ENCODE measurements around the gene ZNF629. TPM values are rescaled to one million over a fixed set of nuclear protein-coding genes. Genes with fewer than 3 reads are reported as not detected.
A peak's percentile ranks its signal among the peaks of the same experiment; 100 is the strongest.

ZNF629 gene
- polyA plus RNA-seq, 3 donors, result 0.27 to 2.0 (median 0.73) TPM

GRCh38 chr16:30756781-30757100 is 30.3 kb downstream of the ZNF629 start:
- H3K4me1 Mint-ChIP-seq, result peaks cover 35% of the 10 kb centered on the region
- H3K27ac Mint-ChIP-seq, result peak overlapping the region in 1 of 7 donors; percentile 6

GRCh38 chr16:30755955-30756780 is 30.8 kb downstream of the ZNF629 start:
- Histone ChIP-seq H3K36me3 (replicated peaks in 1 of 2; ENCODE audit: control insufficient read depth in 1 of 2, insufficient read depth in 2 of 2, low read length in 2 of 2) (peaks cover 53 to 65% of the 10 kb centered on the region in 2 donors), H2AFZ (ENCODE audit: insufficient read depth, low read depth, low read length, poor library complexity, severe bottlenecking) (no peak overlapping the region), H3K9ac (ENCODE audit: insufficient read depth, low read length, poor library complexity, severe bottlenecking) (no peak overlapping the region), H3K4me1 (ENCODE audit: control insufficient read depth in 1 of 2, insufficient read depth in 2 of 2, low read length in 2 of 2) (peaks cover 31 to 37% of the 10 kb centered on the region in 2 donors), H3K27ac (ENCODE audit: low read depth in 1 of 2, low read length in 2 of 2) (no peak overlapping the region), H3K27me3 (ENCODE audit: control insufficient read depth in 2 of 2, insufficient read depth in 2 of 2, low read length in 2 of 2) (no peaks in the 10 kb centered on the region), H3K79me2 (ENCODE audit: insufficient read depth, low read length) (peaks cover 21% of the 10 kb centered on the region), H3K4me2 (replicated peaks; ENCODE audit: extremely low read depth, low read length, poor library complexity, severe bottlenecking) (no peak overlapping the region), H3K4me3 (replicated peaks in 1 of 3; ENCODE audit: low read depth in 2 of 3, low read length in 3 of 3) (no peak overlapping the region), H4K20me1 (ENCODE audit: insufficient read depth, low read length) (no peaks in the 10 kb centered on the region), H3K9me3 (replicated peaks in 1 of 2; ENCODE audit: control insufficient read depth in 1 of 2, insufficient read depth in 1 of 2, low read length in 2 of 2) (no peaks in the 10 kb centered on the region)
- Mint-ChIP-seq H3K27ac (peak overlapping the region in 2 of 7 donors; percentile 6 to 37), H3K4me3 (no peak overlapping the region), H3K27me3 (ENCODE audit: low read depth in 3 of 3) (peaks cover 0 to 6% (median 0%) of the 10 kb centered on the region in 3 donors), H3K4me1 (peaks cover 30% of the 10 kb centered on the region), H3K9me3 (no peaks in the 10 kb centered on the region), H3K36me3 (peaks cover 49 to 73% of the 10 kb centered on the region in 2 donors)
- no peak for DNase-seq
- intact Hi-C loops (cut with micrococcal nuclease), result loop anchor here (5.0 kb wide), 2 partner anchors 34 to 764 kb away; no protein-coding TSS in a partner anchor
- WGBS (ENCODE audit: insufficient coverage), result 97% methylated on average over 18 of the region's 20 CpGs
- TF ChIP-seq, protein P1, sequence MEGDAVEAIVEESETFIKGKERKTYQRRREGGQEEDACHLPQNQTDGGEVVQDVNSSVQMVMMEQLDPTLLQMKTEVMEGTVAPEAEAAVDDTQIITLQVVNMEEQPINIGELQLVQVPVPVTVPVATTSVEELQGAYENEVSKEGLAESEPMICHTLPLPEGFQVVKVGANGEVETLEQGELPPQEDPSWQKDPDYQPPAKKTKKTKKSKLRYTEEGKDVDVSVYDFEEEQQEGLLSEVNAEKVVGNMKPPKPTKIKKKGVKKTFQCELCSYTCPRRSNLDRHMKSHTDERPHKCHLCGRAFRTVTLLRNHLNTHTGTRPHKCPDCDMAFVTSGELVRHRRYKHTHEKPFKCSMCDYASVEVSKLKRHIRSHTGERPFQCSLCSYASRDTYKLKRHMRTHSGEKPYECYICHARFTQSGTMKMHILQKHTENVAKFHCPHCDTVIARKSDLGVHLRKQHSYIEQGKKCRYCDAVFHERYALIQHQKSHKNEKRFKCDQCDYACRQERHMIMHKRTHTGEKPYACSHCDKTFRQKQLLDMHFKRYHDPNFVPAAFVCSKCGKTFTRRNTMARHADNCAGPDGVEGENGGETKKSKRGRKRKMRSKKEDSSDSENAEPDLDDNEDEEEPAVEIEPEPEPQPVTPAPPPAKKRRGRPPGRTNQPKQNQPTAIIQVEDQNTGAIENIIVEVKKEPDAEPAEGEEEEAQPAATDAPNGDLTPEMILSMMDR (IDR thresholded peaks at IDR 0.05), result no peak

More at GRCh38 chr16:30756781-30757100, 30.3 kb downstream of the ZNF629 start:
- no peak for DNase-seq
- no peaks in the 10 kb centered on the region for H3K9me3 Mint-ChIP-seq
- peaks cover 0 to 6% (median 0%) of the 10 kb centered on the region in 3 donors for H3K27me3 Mint-ChIP-seq (ENCODE audit: low read depth in 3 of 3)
- H3K79me2 ChIP-seq (ENCODE audit: insufficient read depth, low read length), result peaks cover 24% of the 10 kb centered on the region
- peaks cover 43 to 67% of the 10 kb centered on the region in 2 donors for H3K36me3 Mint-ChIP-seq
- H2AFZ ChIP-seq (ENCODE audit: insufficient read depth, low read depth, low read length, poor library complexity, severe bottlenecking), result no peak overlapping the region
- no peak overlapping the region for H3K4me3 ChIP-seq (replicated peaks in 1 of 3; ENCODE audit: low read depth in 2 of 3, low read length in 3 of 3)
- no peak overlapping the region for H3K4me2 ChIP-seq (replicated peaks; ENCODE audit: extremely low read depth, low read length, poor library complexity, severe bottlenecking)
- H3K4me1 ChIP-seq (ENCODE audit: control insufficient read depth in 1 of 2, insufficient read depth in 2 of 2, low read length in 2 of 2), result peaks cover 36 to 42% of the 10 kb centered on the region in 2 donors
- intact Hi-C loops (cut with micrococcal nuclease), result loop anchor here (5.0 kb wide), 2 partner anchors 34 to 764 kb away; no protein-coding TSS in a partner anchor
- TF ChIP-seq, protein P1 (IDR thresholded peaks at IDR 0.05), result no peak
- H3K9ac ChIP-seq (ENCODE audit: insufficient read depth, low read length, poor library complexity, severe bottlenecking), result no peak overlapping the region
- no peak overlapping the region for H3K27ac ChIP-seq (ENCODE audit: low read depth in 1 of 2, low read length in 2 of 2)
- H4K20me1 ChIP-seq (ENCODE audit: insufficient read depth, low read length), result no peaks in the 10 kb centered on the region
- peaks cover 48 to 60% of the 10 kb centered on the region in 2 donors for H3K36me3 ChIP-seq (replicated peaks in 1 of 2; ENCODE audit: control insufficient read depth in 1 of 2, insufficient read depth in 2 of 2, low read length in 2 of 2)
- no peaks in the 10 kb centered on the region for H3K27me3 ChIP-seq (ENCODE audit: control insufficient read depth in 2 of 2, insufficient read depth in 2 of 2, low read length in 2 of 2)
- no peaks in the 10 kb centered on the region for H3K9me3 ChIP-seq (replicated peaks in 1 of 2; ENCODE audit: control insufficient read depth in 1 of 2, insufficient read depth in 1 of 2, low read length in 2 of 2)
- H3K4me3 Mint-ChIP-seq, result no peak overlapping the region
- over 99% methylated on average over 13 of the region's 13 CpGs for WGBS (ENCODE audit: insufficient coverage)
